RWPE1 (cell line): ENCODE data around the gene KRT85.
"Not testable (repeated sequence)": the region's sequence is repeated elsewhere in the genome, so short reads cannot be mapped to it uniquely, and the experiment has no call there.

Source experiments
- CTCF ChIA-PET: fragments of 350-600 bp; sonication (Branson Sonifier 250); formaldehyde crosslinking; extraction: SDS; loops from one replicate; lab custom pipeline; 2021; lab: Yijun Ruan, JAX
- POLR2A ChIA-PET: fragments of 400-600 bp; formaldehyde crosslinking; extraction: SDS; loops from one replicate; lab custom pipeline; 2020; ENCODE audit warnings: antibody characterized with exemption; ENCODE audit not compliant: low non-redundant PET; lab: Yijun Ruan, JAX
- DNase-seq: peaks from one replicate; pipeline ENCODE4 v3.0.0; 2012; ENCODE audit warnings: low spot score
- H3K27ac ChIP-seq: fragments of 450-650 bp; 2 replicates; pipeline ENCODE4 v1.5.1; 2017
- CTCF ChIP-seq: fragments of 450-650 bp; conservative IDR thresholded peaks from 2 replicates; pipeline ENCODE4 v1.5.1; 2017; ENCODE audit warnings: low read depth, mild to moderate bottlenecking

The KRT85 gene

GRCh38 chr12:52316701-52317100 lies 50.6 kb downstream of the KRT85 start:
- TF ChIP-seq CTCF: no peak
- no peak for DNase-seq
- CTCF ChIA-PET: interaction anchor here (0.7 kb wide), 1 partner anchor 29 kb away, joined by 3 read pairs; no protein-coding TSS in a partner anchor
- no peak overlapping the region for H3K27ac ChIP-seq
- POLR2A ChIA-PET: no interaction called here

GRCh38 chr12:52316290-52316689 lies 51.0 kb downstream of the KRT85 start:
- TF ChIP-seq CTCF: no peak
- ChIA-PET CTCF (interaction anchor here (0.7 kb wide), 1 partner anchor 29 kb away, joined by 3 read pairs; no protein-coding TSS in a partner anchor), POLR2A (no interaction called here)
- no peak overlapping the region for H3K27ac ChIP-seq
- no peak for DNase-seq

DNA sequence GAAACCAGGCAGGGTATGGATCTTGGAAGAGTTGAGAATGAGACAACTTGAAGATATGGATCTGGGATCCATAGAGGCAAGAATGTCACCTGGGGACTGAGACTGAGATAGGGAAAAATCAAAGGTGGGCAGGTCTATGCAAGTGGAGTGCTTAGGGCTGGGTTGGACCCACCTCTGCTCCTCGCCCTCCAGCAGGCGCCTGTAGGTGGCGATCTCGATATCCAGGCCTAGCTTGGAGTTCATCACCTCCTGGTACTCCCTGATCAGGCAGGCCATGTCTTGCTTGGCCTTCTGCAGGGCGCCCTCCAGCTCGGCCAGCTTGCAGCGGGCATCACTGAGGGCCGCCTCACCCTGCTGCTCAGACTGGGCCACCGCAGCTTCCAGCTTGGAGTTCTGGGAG lies 51.6 kb downstream of the KRT85 start:
- POLR2A ChIA-PET, DNase-seq, H3K27ac ChIP-seq: not testable (repeated sequence)
- CTCF ChIA-PET: interaction anchor here (0.7 kb wide), 1 partner anchor 544 kb away, joined by 3 read pairs; no protein-coding TSS in a partner anchor

DNA sequence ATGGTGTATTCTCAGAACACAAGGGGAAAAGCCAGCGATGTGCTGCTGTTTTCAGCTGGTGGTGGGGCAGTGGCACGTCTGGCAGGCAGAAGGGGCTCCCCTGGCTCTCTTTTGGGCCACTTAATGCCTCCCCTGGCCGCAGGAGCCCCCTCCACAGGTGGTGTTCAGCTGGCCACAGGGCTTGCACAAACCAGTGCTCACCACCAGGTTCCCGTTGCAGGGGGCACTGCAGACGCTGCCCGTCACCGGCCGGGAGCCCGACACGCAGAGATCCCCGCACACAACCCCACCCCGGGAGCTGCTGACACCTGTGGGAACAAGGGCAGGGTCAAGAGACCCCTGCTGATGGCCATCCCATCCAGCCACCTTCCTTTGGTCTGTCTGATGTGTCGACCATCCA lies 52.8 kb downstream of the KRT85 start:
- ChIA-PET CTCF (interaction anchor here (1.1 kb wide), 1 partner anchor 13 kb away, joined by 7 read pairs; no protein-coding TSS in a partner anchor), POLR2A (no interaction called here)
- H3K27ac ChIP-seq: no peak overlapping the region
- TF ChIP-seq CTCF: no peak
- DNase-seq: no peak

DNA sequence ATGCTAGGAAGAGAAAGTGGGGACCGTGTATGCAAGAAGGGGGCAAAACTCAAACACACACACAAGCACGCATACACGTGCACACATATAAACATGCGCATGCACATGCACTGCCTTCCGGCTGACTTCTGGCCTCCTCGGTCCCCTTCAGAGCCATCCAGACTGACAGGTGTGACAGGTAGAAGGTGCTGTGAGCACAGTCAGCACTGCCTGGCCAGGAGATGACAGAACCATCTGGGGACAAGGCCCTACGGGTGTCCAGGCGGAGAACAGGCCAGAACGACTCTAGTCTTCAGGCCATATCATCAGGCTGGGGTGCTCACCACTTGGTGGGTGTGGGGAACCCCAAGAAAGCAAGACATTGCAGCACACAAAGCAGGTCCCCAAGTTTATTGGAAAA lies 53.4 kb downstream of the KRT85 start:
- POLR2A ChIA-PET: no interaction called here
- CTCF ChIA-PET: no interaction called here
- no peak overlapping the region for H3K27ac ChIP-seq
- DNase-seq: no peak
- no peak for TF ChIP-seq CTCF

DNA sequence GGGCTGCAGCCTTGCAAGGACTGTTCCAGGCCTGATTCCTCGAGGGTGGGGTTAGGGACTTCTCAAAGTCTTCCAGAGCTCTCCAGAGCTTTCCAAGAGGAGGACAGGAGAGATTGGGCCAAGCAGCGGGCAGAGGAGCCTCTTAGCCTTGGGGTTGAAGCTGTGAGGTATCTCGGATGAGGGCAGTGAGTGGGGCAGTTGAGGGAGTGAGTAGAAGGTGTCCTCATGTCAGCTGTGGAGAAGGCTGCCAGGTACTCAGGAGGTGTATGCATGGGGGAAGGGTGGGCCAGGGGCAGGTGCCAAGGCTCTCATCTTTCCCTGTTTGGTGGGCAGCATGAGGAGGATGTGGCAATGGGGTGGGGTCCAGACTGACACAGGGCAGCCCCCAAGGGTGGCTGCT lies 53.8 kb downstream of the KRT85 start:
- TF ChIP-seq CTCF: no peak
- CTCF ChIA-PET: interaction anchor here (0.9 to 1.1 kb wide), 2 partner anchors 12 to 34 kb away, joined by 3 to 4 read pairs; no protein-coding TSS in a partner anchor
- H3K27ac ChIP-seq: no peak overlapping the region
- POLR2A ChIA-PET: no interaction called here
- DNase-seq: no peak

DNA sequence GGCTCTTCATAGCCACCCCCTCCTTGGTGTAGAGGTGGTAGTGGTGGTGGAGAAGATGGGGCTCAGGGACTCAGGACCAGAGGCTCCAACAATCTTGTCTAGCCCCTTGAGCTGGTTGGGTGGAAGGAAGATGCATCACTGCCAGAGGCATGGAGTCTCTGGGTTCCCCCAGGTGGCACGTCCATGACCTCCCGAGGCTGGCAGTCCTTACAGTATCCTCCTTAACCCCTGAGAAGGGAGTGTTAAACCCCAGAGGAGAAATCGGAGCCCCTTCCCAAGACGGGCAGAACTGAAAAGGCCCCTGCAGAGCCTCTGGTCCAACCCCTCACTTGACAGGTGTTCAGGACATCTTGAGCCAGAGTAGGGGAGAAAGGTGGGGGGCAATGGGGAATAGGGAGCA lies 55.2 kb downstream of the KRT85 start:
- TF ChIP-seq CTCF: no peak
- CTCF ChIA-PET: interaction anchor here (0.9 to 1.5 kb wide), 3 partner anchors 16 to 568 kb away, joined by 3 to 5 read pairs (median 5); no protein-coding TSS in a partner anchor
- no peak for DNase-seq
- POLR2A ChIA-PET: no interaction called here
- H3K27ac ChIP-seq: no peak overlapping the region
